ENCODE results near the gene PPP1R12C.
"Not testable (repeated sequence)": the region's sequence is repeated elsewhere in the genome, so short reads cannot be mapped to it uniquely, and the experiment has no call there.

Gene PPP1R12C

DNA sequence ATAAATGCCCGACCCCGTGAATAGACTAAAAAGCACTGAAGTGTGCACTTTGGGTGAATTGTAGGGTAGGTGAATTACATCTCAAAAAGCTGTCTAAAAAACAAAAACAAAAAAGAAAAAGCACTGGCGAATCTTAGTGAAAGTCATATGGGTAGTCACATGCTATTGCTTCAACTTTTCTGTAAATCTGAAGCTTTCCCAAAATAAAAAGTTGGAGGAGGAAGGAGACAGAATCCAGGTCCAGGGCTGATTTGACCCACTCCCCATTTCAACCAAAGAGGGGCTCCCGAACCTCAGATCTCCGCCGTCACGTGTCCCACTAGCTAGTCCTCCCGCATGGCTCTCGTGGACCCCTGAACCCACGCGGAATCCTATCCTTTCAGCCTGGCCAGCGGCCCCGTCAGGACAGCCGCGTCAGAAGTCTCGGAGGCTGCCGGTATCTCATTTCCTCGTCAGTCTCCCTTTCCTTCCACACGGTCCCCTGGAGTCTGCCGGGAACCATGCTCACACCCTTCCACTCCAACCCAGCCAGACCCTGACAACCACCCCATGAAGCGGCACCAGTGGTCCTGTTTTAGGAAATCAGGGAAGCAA, 6.1 kb downstream of the PPP1R12C start:
- DNase-seq: no peak

DNA sequence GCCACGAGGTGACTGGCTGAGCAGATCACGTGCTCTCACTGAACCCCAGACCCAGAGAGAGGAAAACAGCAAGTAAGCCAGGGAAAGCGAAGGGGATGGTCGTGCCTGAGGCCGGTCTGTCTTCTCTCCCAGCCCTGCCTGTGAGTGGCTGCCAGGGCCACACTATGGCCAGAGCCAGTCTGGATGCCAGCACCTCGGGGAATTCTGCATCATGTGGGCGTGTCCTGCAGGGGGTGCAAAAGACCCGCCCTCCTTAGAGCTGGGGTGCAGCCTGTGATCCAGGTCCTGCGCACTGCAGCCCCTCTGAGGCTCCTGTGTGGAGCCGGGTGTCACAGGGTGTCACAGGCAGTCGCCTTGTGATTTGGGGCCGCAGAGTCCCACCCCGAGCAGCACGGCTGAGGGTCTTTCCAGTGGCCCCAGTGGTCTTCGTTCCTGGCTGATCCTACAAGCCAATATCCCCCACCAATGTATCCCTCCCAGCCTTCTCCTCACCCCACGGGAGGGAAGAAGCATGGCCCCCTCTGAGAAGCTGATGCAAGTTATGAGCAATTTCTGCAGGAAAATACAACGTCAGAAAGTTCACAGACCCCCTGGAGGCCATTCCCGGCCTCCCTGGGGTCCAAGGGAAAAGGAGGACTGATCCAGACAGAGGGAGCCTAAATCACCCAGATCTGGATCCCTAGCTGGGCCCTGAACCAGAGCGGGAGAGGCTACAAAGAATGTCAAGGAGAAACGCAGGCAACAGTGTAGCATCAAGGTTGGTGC, 7.7 kb downstream of the PPP1R12C start:
- no peak for DNase-seq

DNA sequence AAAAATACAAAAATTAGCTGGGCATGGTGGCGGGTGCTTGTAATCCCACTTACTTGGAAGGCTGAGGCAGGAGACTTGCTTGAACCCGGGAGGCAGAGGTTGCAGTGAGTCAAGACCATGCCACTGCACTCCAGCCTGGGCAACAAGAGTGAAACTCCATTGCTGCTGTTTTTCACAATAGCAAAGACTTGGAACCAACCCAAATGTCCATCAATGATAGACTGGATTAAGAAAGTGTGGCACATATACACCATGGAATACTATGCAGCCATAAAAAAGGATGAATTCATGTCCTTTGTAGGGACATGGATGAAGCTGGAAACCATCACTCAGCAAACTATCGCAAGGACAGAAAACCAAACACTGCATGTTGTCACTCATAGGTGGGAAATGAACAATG, 10.2 kb downstream of the PPP1R12C start:
- DNase-seq: not testable (repeated sequence)

- no peak for DNase-seq
Observed at GRCh38 chr19:55106591-55106990, 10.8 kb downstream of the PPP1R12C start.

GRCh38 chr19:55105237-55105636, 12.2 kb downstream of the PPP1R12C start:
- no peak for DNase-seq

DNA sequence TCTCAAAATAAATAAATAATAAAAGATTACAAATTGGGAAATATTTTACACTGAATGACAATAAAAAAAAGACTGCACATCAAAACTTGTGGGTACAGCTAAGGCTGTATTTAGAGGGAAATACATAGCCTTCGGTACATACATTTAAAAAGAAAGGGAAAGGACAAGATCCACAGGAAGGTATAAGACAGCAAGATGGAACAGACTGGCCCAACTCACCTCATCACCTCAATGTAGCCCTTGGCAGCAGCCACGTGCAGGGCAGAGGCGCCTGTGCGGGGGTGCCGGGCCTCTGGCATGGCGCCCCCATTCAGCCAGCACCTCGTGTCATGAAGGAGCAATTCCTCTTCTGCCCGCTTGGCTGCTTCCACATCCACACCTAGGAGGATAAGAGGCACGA, 14.2 kb downstream of the PPP1R12C start:
- DNase-seq: no peak

DNA sequence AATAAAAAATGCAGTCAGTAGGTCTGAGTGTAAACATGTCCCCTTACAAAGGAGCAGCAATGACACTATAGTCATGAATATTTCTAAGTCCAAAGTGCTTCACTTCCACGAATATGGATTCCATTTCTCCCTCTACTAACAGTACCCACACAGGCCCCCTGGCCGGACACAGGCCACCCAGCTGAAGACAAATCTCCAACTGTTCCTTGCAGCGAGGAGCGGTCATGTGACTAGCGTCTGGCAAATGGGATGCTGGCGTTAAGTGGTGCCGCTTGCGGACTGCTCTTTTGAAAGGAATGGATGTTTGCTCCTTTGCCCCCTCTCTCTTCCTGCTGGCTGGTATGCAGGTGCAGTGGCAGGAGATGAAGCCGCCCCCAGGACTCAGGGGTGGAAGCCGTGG, 16.2 kb downstream of the PPP1R12C start:
- DNase-seq: peak in 4 of 14 donors; percentile 4 to 38 (median 18)

- no peak for DNase-seq
Observed at GRCh38 chr19:55099557-55100506, 17.6 kb downstream of the PPP1R12C start.

- no peak for DNase-seq
Observed at GRCh38 chr19:55098716-55099556, 18.5 kb downstream of the PPP1R12C start.

DNA sequence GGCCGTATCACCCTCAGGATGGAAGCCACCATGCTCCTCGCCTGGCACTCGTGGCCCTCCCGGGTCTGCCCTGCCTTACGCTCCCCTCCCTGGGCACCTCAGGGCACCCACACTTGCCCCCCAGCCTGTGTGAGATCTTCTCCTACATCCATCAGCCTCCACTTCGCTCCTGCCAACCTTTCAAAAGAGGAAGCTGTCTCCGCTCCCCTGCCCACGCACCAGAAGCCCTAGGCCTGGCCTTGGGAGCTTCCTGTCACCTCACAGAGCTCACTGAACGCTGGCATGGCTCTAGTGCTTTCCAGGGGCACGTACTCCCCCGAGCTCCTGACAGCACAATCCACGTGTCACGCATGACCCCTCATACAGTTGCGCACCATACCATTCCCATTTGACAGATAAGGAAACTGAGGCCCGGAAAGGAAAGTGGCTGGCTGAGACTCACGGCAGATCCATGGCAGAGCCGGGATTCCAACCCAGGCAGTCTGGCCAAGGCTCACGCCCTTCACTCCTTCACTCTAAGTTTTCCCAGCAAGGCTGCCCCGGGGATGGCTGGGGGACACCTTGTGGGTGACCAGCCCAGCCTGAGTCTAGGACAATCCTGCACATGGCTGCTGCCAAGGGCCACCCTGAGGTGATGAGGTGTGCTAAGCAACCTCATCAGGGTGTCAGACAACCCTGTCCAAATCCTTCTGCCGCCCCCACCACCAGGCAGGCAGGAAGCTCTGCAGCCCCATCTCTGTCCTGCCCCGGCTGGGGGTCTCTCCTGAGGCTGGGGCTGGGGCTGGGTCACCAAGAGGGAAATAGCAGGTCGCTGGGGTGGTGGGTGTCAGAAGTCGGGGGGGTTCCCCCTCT, 19.3 kb downstream of the PPP1R12C start:
- no peak for DNase-seq

- DNase-seq: no peak
Observed at GRCh38 chr19:55096061-55096701, 21.3 kb downstream of the PPP1R12C start.

DNA sequence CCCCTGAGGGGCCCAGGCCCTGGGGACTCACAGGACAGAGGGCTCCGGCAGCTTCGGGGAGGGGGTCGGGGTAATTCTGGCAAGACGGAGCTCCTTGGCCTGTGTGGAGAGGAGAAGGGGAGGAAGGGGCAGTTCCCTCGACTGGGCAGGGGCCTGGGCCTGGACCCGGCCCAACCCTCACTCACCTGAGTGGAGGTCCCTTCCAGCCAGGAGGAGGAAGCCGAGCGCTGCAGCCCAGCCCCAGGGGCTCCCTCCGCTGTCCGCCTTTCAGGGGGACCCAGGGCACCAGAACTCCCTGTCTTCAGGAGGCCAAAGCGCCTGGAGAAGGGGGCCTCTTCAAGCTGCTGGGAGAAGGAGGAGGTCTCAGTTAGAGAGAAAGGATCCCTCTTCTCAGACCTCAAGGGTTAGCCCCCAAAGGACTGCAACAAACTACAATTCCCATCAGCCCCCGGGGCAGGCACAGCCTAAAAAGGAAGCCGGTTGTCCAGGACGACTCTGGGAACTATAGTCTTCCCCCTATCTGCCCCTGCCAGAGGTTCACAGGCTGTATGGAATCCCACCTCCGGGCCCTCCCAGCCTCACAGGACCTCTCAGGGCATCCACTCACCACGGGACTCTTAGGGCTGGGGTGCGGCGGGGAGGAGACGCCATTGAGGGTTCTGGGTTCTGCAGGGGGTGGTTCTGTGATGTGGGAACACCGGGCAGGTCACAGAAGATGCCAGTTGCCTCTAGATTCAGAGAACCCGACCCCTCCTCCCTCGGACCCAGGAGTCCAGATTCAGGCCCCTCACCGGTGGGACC, 22.0 kb downstream of the PPP1R12C start:
- DNase-seq: no peak

DNA sequence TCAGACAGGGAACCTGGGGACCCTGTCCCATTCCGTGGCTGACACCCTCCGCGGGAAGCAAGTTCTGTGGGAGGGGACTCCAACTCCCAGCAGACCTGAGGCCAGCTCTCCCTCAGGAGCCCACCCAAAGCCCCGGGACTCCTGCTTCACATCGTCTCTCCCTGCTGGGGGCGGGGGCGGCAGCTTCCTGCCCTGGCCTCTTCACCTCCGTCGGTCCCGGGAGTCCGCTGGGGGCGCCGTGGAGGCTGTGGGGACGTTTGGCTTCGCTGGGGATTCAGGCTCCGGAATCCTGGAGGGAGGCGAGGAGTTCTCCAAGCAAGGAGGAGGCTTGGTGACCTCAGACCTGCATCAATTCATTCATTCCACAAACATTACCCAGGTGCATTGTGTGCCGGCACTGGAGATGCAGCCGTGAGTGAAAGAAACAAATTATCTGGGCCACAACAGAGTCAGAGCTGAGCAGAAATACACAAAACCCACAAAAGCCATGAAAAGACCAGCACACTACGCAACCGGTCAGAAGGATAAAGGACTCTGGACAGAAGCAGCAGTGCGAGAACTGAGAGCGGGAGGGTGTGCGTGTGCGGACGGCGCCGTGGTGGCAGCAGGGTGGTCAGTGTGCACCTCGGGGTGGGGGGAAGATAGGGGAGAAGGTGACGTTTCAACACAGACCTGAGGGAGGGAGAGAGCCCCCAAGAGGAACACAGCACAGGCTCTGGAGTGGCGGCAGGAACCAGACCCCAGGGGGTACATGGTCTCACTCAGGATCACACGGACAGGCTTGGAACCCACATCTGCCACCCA, 22.8 kb downstream of the PPP1R12C start:
- DNase-seq: no peak

- no peak for DNase-seq
Observed at GRCh38 chr19:55092423-55093318, 24.8 kb downstream of the PPP1R12C start.

DNA sequence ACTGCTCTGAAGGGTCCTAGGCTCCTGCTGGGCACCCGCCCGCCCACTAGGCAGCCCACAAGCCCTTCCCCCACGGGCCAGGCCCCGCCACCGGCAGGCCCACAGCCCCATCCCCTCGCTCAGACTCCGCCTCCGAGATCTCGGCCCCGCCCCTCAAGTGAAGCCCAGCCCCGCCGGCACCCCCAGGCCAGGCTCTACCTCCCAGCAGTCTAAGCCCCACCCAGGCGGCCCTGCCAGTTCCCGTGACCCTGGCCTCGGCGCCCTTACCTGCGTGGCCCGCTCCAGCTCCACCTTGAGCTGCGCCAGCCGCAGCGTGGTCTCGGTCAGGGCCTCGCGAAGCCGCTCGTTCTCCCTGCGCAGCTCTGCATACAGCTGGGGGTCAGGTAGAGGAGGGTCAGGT, 25.5 kb downstream of the PPP1R12C start:
- no peak for DNase-seq

DNA sequence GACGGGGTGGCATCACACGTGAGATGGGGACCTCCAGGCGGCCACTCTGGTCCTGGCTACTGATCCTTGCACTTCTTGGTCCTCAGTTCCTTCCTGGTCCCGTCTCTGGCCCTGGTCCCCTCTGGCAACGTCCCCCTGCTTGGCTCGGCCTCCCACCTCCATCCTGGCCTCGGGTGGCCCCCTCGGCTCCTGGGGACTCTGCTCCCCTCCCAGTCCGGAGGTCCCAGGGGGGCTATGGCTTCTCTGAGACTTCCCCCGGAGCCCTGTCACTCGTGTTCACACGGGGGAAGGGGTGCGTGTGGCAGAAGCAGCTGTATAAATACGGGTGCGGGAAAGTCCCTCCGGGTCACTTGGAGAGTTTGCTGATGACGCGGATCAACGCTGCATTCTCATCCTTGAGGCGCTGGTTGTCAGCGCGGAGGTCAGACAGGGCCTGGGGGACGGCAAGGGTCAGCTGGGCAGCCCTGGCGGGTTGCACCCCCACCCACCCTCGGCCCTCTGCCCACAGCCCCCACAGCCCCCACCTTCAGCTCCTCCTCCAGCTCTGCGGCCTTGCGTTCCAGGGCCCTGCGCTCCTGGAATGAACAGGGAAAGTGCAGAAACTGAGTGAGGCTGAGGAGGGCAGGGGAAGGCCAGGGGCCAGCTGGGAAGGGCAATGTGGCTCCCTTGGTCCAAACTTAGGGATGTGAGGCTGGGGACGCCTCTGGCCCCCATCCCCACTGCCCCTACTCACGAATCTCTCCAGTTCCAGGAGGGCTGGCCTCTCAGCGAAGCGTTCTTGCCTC, 26.1 kb downstream of the PPP1R12C start:
- DNase-seq: no peak

DNA sequence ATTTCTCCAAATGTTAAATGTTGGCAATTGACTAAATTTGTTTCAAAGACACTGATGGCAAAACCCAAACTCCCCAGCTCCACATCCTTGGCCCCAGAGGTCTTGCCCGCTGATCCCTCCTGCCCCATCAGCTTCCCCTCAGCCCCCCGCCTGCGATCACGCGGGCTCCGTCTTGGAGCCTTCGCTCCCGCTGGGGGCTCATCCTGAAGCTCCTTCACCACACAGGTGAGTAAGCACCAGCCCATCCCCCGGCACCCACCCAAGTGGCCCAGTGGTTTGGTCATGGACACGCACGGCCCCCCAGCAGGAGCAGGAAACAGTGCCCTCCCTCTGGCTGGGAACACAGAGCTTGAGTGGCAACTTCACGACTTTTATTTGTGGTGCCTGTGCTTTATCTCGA, 26.9 kb downstream of the PPP1R12C start:
- no peak for DNase-seq
